Esophagus muscularis mucosa (tissue), 4 donors: ENCODE data around the gene CRYBG1. TPM values are rescaled to one million over a fixed set of nuclear protein-coding genes. Genes with fewer than 3 reads are reported as not detected.

Experiments used
- DNase-seq: peaks from one replicate; pipeline ENCODE4 v3.0.0-alpha.2; 2017; ENCODE audit errors: extremely low spot score
- H3K27ac ChIP-seq, 4 donors: fragments of 200-600 bp; sonication (generic); replicated peaks in 1 of 4; 1 replicate in 3 of 4; 2 replicates in 1 of 4; pipeline ENCODE4 v1.5.1; 2016 to 2019; ENCODE audit warnings: mild to moderate bottlenecking in 1 of 4
- H3K27me3 ChIP-seq, 4 donors: fragments of 200-600 bp; sonication (generic); one replicate each; pipeline versions ENCODE4 v1.5.1 to v1.6.0; 2016 to 2019
- H3K36me3 ChIP-seq, 4 donors: fragments of 200-600 bp; sonication (generic); one replicate each; pipeline ENCODE4 v1.5.1; 2016 to 2019
- H3K4me1 ChIP-seq, 4 donors: fragments of 200-600 bp; sonication (generic); one replicate each; pipeline ENCODE4 v1.5.1; 2016 to 2019
- H3K4me3 ChIP-seq, 4 donors: fragments of 200-600 bp; sonication (generic); 1 replicate in 2 of 4; 2 replicates in 2 of 4; pipeline ENCODE4 v1.5.1; 2016 to 2019; ENCODE audit warnings: mild to moderate bottlenecking in 4 of 4, moderate library complexity in 1 of 4
- H3K9me3 ChIP-seq, 4 donors: fragments of 200-600 bp; sonication (generic); 1 replicate in 3 of 4; 2 replicates in 1 of 4; pipeline ENCODE4 v1.5.1; 2016 to 2019
- CTCF ChIP-seq, 3 experiments: fragments of 200-600 bp in 2 of 3; fragments of 450-650 bp in 1 of 3; sonication (generic) in 2 of 3; IDR thresholded peaks; one replicate each; pipeline ENCODE4 v1.5.1; 2017 to 2019; ENCODE audit warnings: antibody characterized with exemption in 3 of 3, mild to moderate bottlenecking in 2 of 3, moderate library complexity in 1 of 3
- EP300 ChIP-seq: sonication (generic); formaldehyde crosslinking; IDR thresholded peaks from one replicate; pipeline ENCODE4 v1.6.1; 2017; ENCODE audit warnings: antibody characterized with exemption
- POLR2A ChIP-seq: fragments of 450-650 bp; IDR thresholded peaks from one replicate; pipeline ENCODE4 v1.6.1; 2017; ENCODE audit warnings: antibody characterized with exemption, moderate library complexity, mild to moderate bottlenecking, low read depth
- POLR2AphosphoS5 ChIP-seq, 2 donors: sonication (generic); formaldehyde crosslinking; IDR thresholded peaks; one replicate each; pipeline ENCODE4 v1.6.1; 2017; ENCODE audit warnings: antibody characterized with exemption in 2 of 2
- WGBS: methylation state at CpG from one replicate; pipeline ENCODE4 v1.1.5; 2018; 5-methylcytosine and 5-hydroxymethylcytosine counted together
- intact Hi-C: fragments of 100-400 bp; cut with DNase I; formaldehyde crosslinking; loops from one replicate; pipeline ENCODE4 v1.15.1; 2023
- total RNA-seq, 4 donors: library from RNA; depleted of rRNA; stranded (reverse); fragments of >200 nt; gene quantifications; one replicate each; pipeline versions ENCODE4 v1.1.0 to v1.2.1, GENCODE V29; 2016

The CRYBG1 gene
- total RNA-seq, 4 donors from 2014 or later = 2.1 to 4.5 (median 3.6) TPM

GRCh38 chr6:106490436-106490835 lies 129.9 kb downstream of the CRYBG1 start:
- intact Hi-C loops = no loop called here
- no peaks in the 10 kb centered on the region for H3K36me3 ChIP-seq
- no peak overlapping the region for H3K4me3 ChIP-seq
- no peaks in the 10 kb centered on the region for H3K4me1 ChIP-seq
- 52% methylated on average over 1 of the region's 1 CpG for WGBS
- H3K9me3 ChIP-seq = no peaks in the 10 kb centered on the region
- H3K27ac ChIP-seq = no peak overlapping the region
- H3K27me3 ChIP-seq = peaks cover 0 to 21% (median 0%) of the 10 kb centered on the region in 4 donors
- DNase-seq = no peak
- TF ChIP-seq POLR2A (no peak), CTCF (IDR thresholded peaks at IDR 0.05) (no peak), EP300 (no peak), POLR2AphosphoS5 (IDR thresholded peaks at IDR 0.05) (no peak)

GRCh38 chr6:106490974-106491373 lies 130.5 kb downstream of the CRYBG1 start:
- Histone ChIP-seq H3K4me1 (no peaks in the 10 kb centered on the region), H3K27me3 (peaks cover 0 to 21% (median 0%) of the 10 kb centered on the region in 4 donors), H3K4me3 (no peak overlapping the region), H3K36me3 (no peaks in the 10 kb centered on the region), H3K27ac (no peak overlapping the region), H3K9me3 (no peaks in the 10 kb centered on the region)
- intact Hi-C loops = no loop called here
- DNase-seq = no peak
- WGBS = 72% methylated on average over 3 of the region's 3 CpGs
- TF ChIP-seq EP300 (no peak), POLR2A (no peak), CTCF (IDR thresholded peaks at IDR 0.05) (no peak), POLR2AphosphoS5 (IDR thresholded peaks at IDR 0.05) (no peak)

GRCh38 chr6:106495014-106495413 lies 134.5 kb downstream of the CRYBG1 start:
- no peak for TF ChIP-seq CTCF (IDR thresholded peaks at IDR 0.05)
- no peak for TF ChIP-seq POLR2A
- TF ChIP-seq POLR2AphosphoS5 (IDR thresholded peaks at IDR 0.05) = no peak
- TF ChIP-seq EP300 = no peak

GRCh38 chr6:106496823-106497222 lies 136.3 kb downstream of the CRYBG1 start:
- 78% methylated on average over 6 of the region's 6 CpGs for WGBS
- no peak for TF ChIP-seq EP300
- TF ChIP-seq CTCF (IDR thresholded peaks at IDR 0.05) = no peak
- TF ChIP-seq POLR2A = no peak
- TF ChIP-seq POLR2AphosphoS5 (IDR thresholded peaks at IDR 0.05) = no peak
- no peaks in the 10 kb centered on the region for H3K36me3 ChIP-seq

More at GRCh38 chr6:106495014-106495413, 134.5 kb downstream of the CRYBG1 start:
- Histone ChIP-seq H3K27ac (no peak overlapping the region), H3K4me3 (no peak overlapping the region), H3K27me3 (peaks cover 0 to 17% (median 0%) of the 10 kb centered on the region in 4 donors), H3K9me3 (no peaks in the 10 kb centered on the region), H3K4me1 (no peaks in the 10 kb centered on the region), H3K36me3 (no peaks in the 10 kb centered on the region)
- no peak for DNase-seq
- intact Hi-C loops = no loop called here
- WGBS = 22% methylated on average over 3 of the region's 3 CpGs

GRCh38 chr6:106501960-106502371 lies 141.4 kb downstream of the CRYBG1 start:
- Histone ChIP-seq H3K4me1 (no peaks in the 10 kb centered on the region), H3K4me3 (no peak overlapping the region), H3K36me3 (no peaks in the 10 kb centered on the region), H3K9me3 (no peaks in the 10 kb centered on the region), H3K27me3 (peaks cover 0 to 20% (median 0%) of the 10 kb centered on the region in 4 donors), H3K27ac (no peak overlapping the region)
- no peak for DNase-seq
- TF ChIP-seq EP300 = no peak
- TF ChIP-seq POLR2A = no peak
- TF ChIP-seq POLR2AphosphoS5 (IDR thresholded peaks at IDR 0.05) = no peak
- TF ChIP-seq CTCF (IDR thresholded peaks at IDR 0.05) = no peak
- 66% methylated on average over 3 of the region's 3 CpGs for WGBS
- intact Hi-C loops = no loop called here

More at GRCh38 chr6:106496823-106497222, 136.3 kb downstream of the CRYBG1 start:
- H3K27ac ChIP-seq = no peak overlapping the region
- intact Hi-C loops = no loop called here
- H3K4me3 ChIP-seq = no peak overlapping the region
- peaks cover 0 to 14% (median 0%) of the 10 kb centered on the region in 4 donors for H3K27me3 ChIP-seq
- no peaks in the 10 kb centered on the region for H3K9me3 ChIP-seq
- DNase-seq = no peak
- no peaks in the 10 kb centered on the region for H3K4me1 ChIP-seq
